Vagina (tissue), 2 donors: ENCODE results near the gene CITED4. TPM values are rescaled to one million over a fixed set of nuclear protein-coding genes. Genes with fewer than 3 reads are reported as not detected.

Source experiments
- DNase-seq, 2 donors: peaks; one replicate each; pipeline ENCODE4 v3.0.0-alpha.2; 2017; ENCODE audit errors: extremely low spot score in 2 of 2
- H3K27ac ChIP-seq: fragments of 200-600 bp; sonication (generic); one replicate; pipeline ENCODE4 v1.5.1; 2019
- H3K27me3 ChIP-seq: fragments of 200-600 bp; sonication (generic); one replicate; pipeline ENCODE4 v1.5.1; 2019
- H3K36me3 ChIP-seq, 2 donors: fragments of 200-600 bp; sonication (generic); one replicate each; pipeline ENCODE4 v1.5.1; 2017 to 2019
- H3K4me1 ChIP-seq: fragments of 200-600 bp; sonication (generic); one replicate; pipeline ENCODE4 v1.5.1; 2019
- H3K4me3 ChIP-seq, 2 donors: fragments of 200-600 bp; sonication (generic); 1 replicate in 1 of 2; 2 replicates in 1 of 2; pipeline ENCODE4 v1.5.1; 2016 to 2019
- H3K9me3 ChIP-seq: fragments of 200-600 bp; sonication (generic); one replicate; pipeline ENCODE4 v1.5.1; 2019
- POLR2A ChIP-seq, 2 donors: fragments of 450-650 bp; IDR thresholded peaks; one replicate each; pipeline ENCODE4 v1.6.1; 2017; ENCODE audit warnings: antibody characterized with exemption in 2 of 2, mild to moderate bottlenecking in 2 of 2, moderate library complexity in 2 of 2
- POLR2AphosphoS5 ChIP-seq, 2 donors: sonication (generic); formaldehyde crosslinking; IDR thresholded peaks; one replicate each; pipeline ENCODE4 v1.9.0; 2017; ENCODE audit warnings: antibody characterized with exemption in 2 of 2, mild to moderate bottlenecking in 2 of 2, low read depth in 1 of 2; ENCODE audit not compliant: insufficient read depth in 1 of 2
- intact Hi-C: fragments of 100-400 bp; cut with DNase I; formaldehyde crosslinking; loops from one replicate; pipeline ENCODE4 v1.15.1; 2023
- total RNA-seq: library from RNA; depleted of rRNA; stranded (reverse); fragments of >200 nt; gene quantifications from one replicate; pipeline ENCODE4 v1.2.3, GENCODE V29; 2016
- TF ChIP-seq, protein P1 (sequence below), 3 experiments: fragments of 450-650 bp in 2 of 3; fragments of 200-600 bp in 1 of 3; sonication (generic) in 1 of 3; IDR thresholded peaks; one replicate each; pipeline ENCODE4 v1.5.1; 2017 to 2019; ENCODE audit warnings: antibody characterized with exemption in 3 of 3, mild to moderate bottlenecking in 2 of 3, moderate library complexity in 2 of 3

CITED4 gene
- total RNA-seq, 1 donor from 2014 or later, result 16.5 TPM

- no peak overlapping the region for H3K27ac ChIP-seq
- DNase-seq, result no peak
- intact Hi-C loops, result no loop called here
- no peaks in the 10 kb centered on the region for H3K9me3 ChIP-seq
- H3K36me3 ChIP-seq, result no peaks in the 10 kb centered on the region
- TF ChIP-seq POLR2A (IDR thresholded peaks at IDR 0.05), result no peak
- TF ChIP-seq POLR2AphosphoS5 (IDR thresholded peaks at IDR 0.05; ENCODE audit: insufficient read depth in 1 of 2, low read depth in 1 of 2), result peak in 1 of 2 donors; percentile 4
- peaks cover 15% of the 10 kb centered on the region for H3K4me1 ChIP-seq
- H3K4me3 ChIP-seq, result no peak overlapping the region
- no peaks in the 10 kb centered on the region for H3K27me3 ChIP-seq
Observed at GRCh38 chr1:40887012-40887378, 24.8 kb upstream of the CITED4 start.

- TF ChIP-seq POLR2A (IDR thresholded peaks at IDR 0.05) (no peak), POLR2AphosphoS5 (IDR thresholded peaks at IDR 0.05; ENCODE audit: insufficient read depth in 1 of 2, low read depth in 1 of 2) (peak in 1 of 2 donors; percentile 31)
- no peaks in the 10 kb centered on the region for H3K9me3 ChIP-seq
- H3K36me3 ChIP-seq, result no peaks in the 10 kb centered on the region
- peaks cover 15% of the 10 kb centered on the region for H3K4me1 ChIP-seq
- no peak for DNase-seq
- no peak overlapping the region for H3K4me3 ChIP-seq
- H3K27ac ChIP-seq, result no peak overlapping the region
- H3K27me3 ChIP-seq, result no peaks in the 10 kb centered on the region
- intact Hi-C loops, result no loop called here
Observed at GRCh38 chr1:40886318-40887011, 24.3 kb upstream of the CITED4 start.

DNA sequence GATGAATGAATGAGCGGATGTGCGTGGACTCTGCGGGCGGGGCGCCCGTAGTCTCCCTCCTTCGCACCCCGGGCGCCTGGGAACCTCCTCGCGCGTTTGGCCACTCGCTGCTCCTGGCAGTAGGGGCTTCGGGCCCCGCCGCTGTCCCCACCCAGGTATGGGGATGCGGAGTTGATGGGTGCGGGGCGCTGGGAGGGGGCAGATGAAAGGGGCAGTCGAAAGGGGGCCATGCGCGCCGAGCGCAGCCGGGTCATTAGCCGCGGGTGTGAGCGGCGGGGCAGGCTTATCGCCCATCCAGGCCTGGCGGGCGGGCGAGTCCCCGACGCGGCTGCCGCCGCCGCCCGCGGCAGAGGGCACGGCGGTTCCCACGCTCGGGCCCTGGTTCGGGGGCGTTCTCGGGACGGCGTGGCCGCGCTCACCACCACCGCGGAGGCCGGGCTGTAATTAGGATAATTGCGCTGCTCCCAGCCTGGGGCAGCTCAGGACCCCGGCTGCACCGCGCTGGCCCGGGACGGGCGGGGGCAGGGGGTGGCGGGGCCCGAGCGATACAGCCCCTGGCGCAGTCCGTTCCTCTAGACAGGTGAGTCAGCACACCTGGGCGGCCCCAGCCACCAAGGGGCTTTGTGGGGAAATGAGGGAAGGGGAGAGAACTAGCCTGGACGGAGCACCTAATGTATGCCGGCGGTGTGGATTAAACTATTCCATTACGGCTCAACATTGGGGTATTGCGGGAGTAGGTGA is 22.1 kb upstream of the CITED4 start:
- H3K27ac ChIP-seq, result no peak overlapping the region
- peak overlapping the region; percentile 18 to 31 for H3K4me3 ChIP-seq
- no peaks in the 10 kb centered on the region for H3K36me3 ChIP-seq
- DNase-seq, result no peak
- peaks cover 15% of the 10 kb centered on the region for H3K4me1 ChIP-seq
- H3K9me3 ChIP-seq, result no peaks in the 10 kb centered on the region
- no peaks in the 10 kb centered on the region for H3K27me3 ChIP-seq
- intact Hi-C loops, result no loop called here
- no peak for TF ChIP-seq POLR2AphosphoS5 (IDR thresholded peaks at IDR 0.05; ENCODE audit: insufficient read depth in 1 of 2, low read depth in 1 of 2)
- TF ChIP-seq, protein P1, sequence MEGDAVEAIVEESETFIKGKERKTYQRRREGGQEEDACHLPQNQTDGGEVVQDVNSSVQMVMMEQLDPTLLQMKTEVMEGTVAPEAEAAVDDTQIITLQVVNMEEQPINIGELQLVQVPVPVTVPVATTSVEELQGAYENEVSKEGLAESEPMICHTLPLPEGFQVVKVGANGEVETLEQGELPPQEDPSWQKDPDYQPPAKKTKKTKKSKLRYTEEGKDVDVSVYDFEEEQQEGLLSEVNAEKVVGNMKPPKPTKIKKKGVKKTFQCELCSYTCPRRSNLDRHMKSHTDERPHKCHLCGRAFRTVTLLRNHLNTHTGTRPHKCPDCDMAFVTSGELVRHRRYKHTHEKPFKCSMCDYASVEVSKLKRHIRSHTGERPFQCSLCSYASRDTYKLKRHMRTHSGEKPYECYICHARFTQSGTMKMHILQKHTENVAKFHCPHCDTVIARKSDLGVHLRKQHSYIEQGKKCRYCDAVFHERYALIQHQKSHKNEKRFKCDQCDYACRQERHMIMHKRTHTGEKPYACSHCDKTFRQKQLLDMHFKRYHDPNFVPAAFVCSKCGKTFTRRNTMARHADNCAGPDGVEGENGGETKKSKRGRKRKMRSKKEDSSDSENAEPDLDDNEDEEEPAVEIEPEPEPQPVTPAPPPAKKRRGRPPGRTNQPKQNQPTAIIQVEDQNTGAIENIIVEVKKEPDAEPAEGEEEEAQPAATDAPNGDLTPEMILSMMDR (IDR thresholded peaks at IDR 0.05), result no peak
- TF ChIP-seq POLR2A (IDR thresholded peaks at IDR 0.05), result no peak

DNA sequence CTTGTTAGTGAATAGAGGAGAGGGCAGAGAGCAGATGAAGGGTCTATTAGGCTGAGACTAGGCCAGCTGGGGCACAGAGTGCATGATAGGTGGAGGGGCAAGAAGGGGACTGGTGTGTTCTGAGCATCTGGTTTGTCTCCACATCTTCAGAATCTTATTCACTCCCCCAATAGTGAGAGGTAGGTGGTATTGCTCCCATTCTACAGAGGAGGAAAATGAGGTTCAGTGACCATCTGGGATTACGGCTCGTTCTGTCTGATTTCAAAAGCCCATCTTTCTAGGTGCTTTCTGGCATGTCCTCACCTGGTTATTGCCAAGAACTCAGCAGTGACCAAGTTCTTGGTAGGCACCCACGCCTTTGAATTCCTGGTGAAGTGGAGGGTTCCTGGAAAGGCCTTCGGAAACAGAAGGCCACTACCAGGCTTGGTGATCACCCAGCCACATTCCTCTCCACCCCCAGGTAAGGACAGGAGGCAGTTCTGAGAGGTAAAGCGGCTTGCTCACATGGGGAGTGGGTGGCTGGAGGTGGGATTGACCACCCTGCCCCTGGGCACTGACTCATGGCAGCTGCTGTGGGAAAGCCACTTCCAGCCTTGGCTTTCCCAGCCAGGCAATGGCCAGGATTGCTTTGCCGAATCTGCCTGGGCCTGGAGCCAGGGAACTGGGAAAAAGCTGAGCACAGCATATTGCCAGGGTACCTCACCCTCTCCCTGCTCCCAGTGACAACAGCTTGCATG is 18.8 kb upstream of the CITED4 start:
- H3K27ac ChIP-seq, result no peak overlapping the region

GRCh38 chr1:40879482-40880175 is 17.5 kb upstream of the CITED4 start:
- intact Hi-C loops, result no loop called here
- no peaks in the 10 kb centered on the region for H3K36me3 ChIP-seq
- no peak overlapping the region for H3K27ac ChIP-seq
- no peak overlapping the region for H3K4me3 ChIP-seq
- no peaks in the 10 kb centered on the region for H3K9me3 ChIP-seq
- no peak for DNase-seq
- TF ChIP-seq, protein P1 (IDR thresholded peaks at IDR 0.05), result no peak
- TF ChIP-seq POLR2AphosphoS5 (IDR thresholded peaks at IDR 0.05; ENCODE audit: insufficient read depth in 1 of 2, low read depth in 1 of 2), result no peak
- H3K27me3 ChIP-seq, result no peaks in the 10 kb centered on the region
- peaks cover 20% of the 10 kb centered on the region for H3K4me1 ChIP-seq

More for the DNA sequence above, 18.8 kb upstream of the CITED4 start:
- intact Hi-C loops, result no loop called here
- DNase-seq, result no peak
- H3K9me3 ChIP-seq, result no peaks in the 10 kb centered on the region
- H3K27me3 ChIP-seq, result no peaks in the 10 kb centered on the region
- H3K36me3 ChIP-seq, result no peaks in the 10 kb centered on the region
- peaks cover 23% of the 10 kb centered on the region for H3K4me1 ChIP-seq
- H3K4me3 ChIP-seq, result no peak overlapping the region
- TF ChIP-seq, protein P1 (IDR thresholded peaks at IDR 0.05), result no peak
- TF ChIP-seq POLR2AphosphoS5 (IDR thresholded peaks at IDR 0.05; ENCODE audit: insufficient read depth in 1 of 2, low read depth in 1 of 2), result no peak
